Kidney epithelial cell (primary cell): ENCODE measurements around the gene FAM186B. TPM values are rescaled to one million over a fixed set of nuclear protein-coding genes. Genes with fewer than 3 reads are reported as not detected.

Experiments used
- DNase-seq: peaks from one replicate; pipeline ENCODE4 v3.0.0-alpha.2; 2010; ENCODE audit warnings: low read depth
- H3K27me3 ChIP-seq: 2 replicates; pipeline ENCODE4 v1.6.0; 2011; ENCODE audit warnings: low read length; ENCODE audit not compliant: control insufficient read depth, insufficient read depth
- H3K36me3 ChIP-seq: 2 replicates; pipeline ENCODE4 v1.5.1; 2011; ENCODE audit warnings: low read length; ENCODE audit not compliant: control insufficient read depth, insufficient read depth
- H3K4me3 ChIP-seq: 2 replicates; pipeline ENCODE4 v1.5.1; 2011; ENCODE audit warnings: low read depth, mild to moderate bottlenecking, control low read depth, low read length
- total RNA-seq: library from RNA; depleted of rRNA; stranded (reverse); fragments of >200 nt; gene quantifications from 2 replicates; pipeline ENCODE4 v1.2.3, GENCODE V29; 2015
- TF ChIP-seq, protein P1 (sequence below): IDR thresholded peaks from 2 replicates; pipeline ENCODE4 v1.5.1; 2011; ENCODE audit warnings: mild to moderate bottlenecking, moderate library complexity, low read length, control low read depth, inconsistent platforms; ENCODE audit not compliant: insufficient read depth, poor library complexity, severe bottlenecking

FAM186B gene
- total RNA-seq, 1 donor from 2014 or later: 0.21 TPM

DNA sequence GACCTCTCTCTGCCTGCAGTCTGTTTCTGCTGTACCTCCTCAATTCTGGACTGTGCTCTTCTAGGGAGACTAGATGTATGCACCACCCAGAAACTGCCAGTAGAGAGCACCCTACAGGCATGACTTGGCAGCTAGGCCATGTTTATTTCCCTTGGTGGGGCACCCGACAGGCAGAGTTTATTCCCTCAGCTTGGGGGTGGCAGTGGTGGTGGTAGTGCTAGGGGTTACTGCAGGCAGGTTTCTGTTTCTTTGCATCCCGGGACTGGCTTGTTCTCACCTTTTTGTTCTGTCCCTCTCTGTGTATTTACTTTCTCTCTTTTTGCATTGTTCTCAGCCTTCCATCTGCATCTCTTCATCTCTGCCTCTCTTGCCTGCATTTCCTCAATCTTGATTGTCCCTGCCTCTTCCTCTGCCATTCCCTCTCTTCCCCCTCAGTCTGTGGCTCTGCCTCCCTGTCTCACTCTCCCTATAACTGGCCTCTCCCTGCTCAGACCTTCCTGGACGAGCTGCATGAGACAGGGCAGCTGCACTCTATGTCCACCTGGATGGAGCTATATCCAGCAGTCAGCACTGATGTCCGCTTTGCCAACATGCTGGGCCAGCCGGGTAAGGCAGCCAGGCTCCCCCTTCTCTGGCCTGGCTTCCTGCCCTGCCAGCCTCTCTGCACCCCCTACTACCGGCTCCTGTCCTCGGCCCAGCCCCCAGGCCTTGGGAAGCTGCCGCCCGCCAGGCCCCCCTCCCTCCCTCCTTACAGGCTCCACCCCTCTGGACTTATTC lies 31.7 kb upstream of the FAM186B start:
- no peak for DNase-seq
- Histone ChIP-seq H3K27me3 (no peaks in the 10 kb centered on the region), H3K36me3 (no peaks in the 10 kb centered on the region), H3K4me3 (no peak overlapping the region)
- TF ChIP-seq, protein P1, sequence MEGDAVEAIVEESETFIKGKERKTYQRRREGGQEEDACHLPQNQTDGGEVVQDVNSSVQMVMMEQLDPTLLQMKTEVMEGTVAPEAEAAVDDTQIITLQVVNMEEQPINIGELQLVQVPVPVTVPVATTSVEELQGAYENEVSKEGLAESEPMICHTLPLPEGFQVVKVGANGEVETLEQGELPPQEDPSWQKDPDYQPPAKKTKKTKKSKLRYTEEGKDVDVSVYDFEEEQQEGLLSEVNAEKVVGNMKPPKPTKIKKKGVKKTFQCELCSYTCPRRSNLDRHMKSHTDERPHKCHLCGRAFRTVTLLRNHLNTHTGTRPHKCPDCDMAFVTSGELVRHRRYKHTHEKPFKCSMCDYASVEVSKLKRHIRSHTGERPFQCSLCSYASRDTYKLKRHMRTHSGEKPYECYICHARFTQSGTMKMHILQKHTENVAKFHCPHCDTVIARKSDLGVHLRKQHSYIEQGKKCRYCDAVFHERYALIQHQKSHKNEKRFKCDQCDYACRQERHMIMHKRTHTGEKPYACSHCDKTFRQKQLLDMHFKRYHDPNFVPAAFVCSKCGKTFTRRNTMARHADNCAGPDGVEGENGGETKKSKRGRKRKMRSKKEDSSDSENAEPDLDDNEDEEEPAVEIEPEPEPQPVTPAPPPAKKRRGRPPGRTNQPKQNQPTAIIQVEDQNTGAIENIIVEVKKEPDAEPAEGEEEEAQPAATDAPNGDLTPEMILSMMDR: peak; percentile 78

DNA sequence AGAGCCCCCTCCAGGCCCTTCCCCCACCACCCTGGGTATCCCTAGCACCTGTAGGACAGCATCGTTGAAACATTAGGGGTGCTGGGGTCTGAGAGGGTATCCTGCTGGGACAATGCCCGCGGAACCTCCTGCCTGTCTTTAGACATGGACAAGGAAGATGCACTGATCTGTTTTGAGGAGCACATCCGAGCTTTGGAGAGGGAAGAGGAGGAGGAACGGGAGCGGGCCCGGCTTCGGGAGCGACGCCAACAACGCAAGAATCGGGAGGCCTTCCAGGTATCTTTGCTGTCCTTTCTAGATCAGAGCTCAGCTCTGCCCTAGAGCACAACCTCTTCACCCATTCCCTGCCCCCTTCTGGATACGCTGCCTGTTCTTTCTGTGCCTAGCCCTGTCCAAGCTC lies 31.1 kb upstream of the FAM186B start:
- Histone ChIP-seq H3K27me3 (no peaks in the 10 kb centered on the region), H3K4me3 (no peak overlapping the region), H3K36me3 (no peaks in the 10 kb centered on the region)
- DNase-seq: no peak
- TF ChIP-seq, protein P1: no peak

DNA sequence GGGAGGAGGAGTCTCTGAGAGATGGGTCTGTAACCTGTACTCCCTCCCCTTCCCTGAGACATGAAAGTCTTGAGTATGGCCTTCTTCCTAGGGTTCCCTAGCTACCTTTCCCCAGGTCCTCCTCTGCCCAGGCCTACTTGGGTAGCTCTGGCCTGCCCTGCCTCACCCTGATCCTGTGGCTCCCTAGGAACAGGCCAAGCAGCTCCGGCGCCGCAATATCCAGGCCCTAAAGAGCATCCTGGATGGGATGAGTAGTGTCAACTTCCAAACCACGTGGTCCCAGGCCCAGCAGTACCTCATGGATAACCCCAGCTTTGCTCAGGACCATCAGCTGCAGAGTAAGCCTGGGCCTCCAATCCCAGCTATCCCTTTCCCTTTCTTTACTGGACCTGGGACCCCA lies 30.2 kb upstream of the FAM186B start:
- TF ChIP-seq, protein P1: no peak
- DNase-seq: no peak
- Histone ChIP-seq H3K4me3 (no peak overlapping the region), H3K27me3 (no peaks in the 10 kb centered on the region), H3K36me3 (no peaks in the 10 kb centered on the region)

DNA sequence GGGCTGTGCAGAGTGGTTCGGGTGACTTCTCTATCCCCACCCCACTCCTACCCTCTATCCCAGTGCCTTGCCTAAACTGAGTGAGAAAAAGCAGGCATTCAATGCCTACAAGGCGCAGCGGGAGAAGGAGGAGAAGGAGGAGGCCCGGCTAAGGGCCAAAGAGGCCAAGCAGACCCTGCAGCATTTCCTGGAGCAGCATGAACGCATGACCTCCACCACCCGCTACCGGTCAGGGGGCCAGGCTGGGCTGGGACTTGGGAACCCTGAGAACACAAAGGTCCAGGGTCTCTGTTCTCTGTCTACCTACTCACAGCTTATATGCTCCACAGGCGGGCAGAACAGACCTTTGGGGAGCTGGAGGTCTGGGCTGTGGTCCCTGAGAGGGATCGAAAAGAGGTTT lies 29.6 kb upstream of the FAM186B start:
- no peak for DNase-seq
- TF ChIP-seq, protein P1: no peak
- Histone ChIP-seq H3K36me3 (no peaks in the 10 kb centered on the region), H3K27me3 (no peaks in the 10 kb centered on the region), H3K4me3 (no peak overlapping the region)

DNA sequence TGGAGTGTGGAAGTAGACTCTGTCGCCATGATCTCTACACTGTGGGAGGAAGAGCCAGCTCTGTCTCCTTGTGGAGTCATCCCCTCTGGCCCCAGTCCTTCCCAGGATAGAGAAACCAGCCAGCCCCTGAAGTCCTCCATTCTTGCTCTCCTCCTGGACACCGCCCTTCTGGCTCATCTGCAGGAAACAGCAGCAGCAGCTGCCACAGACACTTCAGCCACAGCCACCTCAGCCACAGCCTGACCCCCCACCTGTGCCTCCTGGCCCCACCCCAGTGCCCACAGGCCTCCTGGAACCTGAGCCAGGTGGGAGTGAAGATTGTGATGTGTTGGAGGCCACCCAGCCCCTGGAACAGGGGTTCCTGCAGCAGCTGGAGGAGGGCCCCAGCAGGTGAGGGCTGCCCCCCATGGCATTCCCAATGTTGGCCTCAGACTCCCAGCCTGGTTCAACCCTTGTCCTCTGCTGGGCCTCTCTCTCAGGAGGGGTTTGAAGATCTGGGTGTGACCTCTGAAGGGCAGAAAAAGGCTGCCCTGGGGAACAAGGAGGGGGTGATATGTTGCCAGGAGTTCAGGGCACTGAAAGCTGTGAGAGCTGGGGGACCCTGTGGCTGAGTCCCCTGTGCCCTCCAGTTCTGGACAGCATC lies 28.4 kb upstream of the FAM186B start:
- H3K36me3 ChIP-seq: no peaks in the 10 kb centered on the region
- TF ChIP-seq, protein P1: no peak
- no peak for DNase-seq
- H3K27me3 ChIP-seq: no peaks in the 10 kb centered on the region
- H3K4me3 ChIP-seq: no peak overlapping the region
